ENCODE results near the gene RAB15. TPM values are rescaled to one million over a fixed set of nuclear protein-coding genes. Genes with fewer than 3 reads are reported as not detected.

Gene RAB15
- total and polyA plus RNA-seq, 9 of the 15 experiments (the other 6 are each of a cell fraction or from before 2014, with no cell fraction given): 0.09 to 0.30 (median 0.16) TPM; not detected in 2

DNA sequence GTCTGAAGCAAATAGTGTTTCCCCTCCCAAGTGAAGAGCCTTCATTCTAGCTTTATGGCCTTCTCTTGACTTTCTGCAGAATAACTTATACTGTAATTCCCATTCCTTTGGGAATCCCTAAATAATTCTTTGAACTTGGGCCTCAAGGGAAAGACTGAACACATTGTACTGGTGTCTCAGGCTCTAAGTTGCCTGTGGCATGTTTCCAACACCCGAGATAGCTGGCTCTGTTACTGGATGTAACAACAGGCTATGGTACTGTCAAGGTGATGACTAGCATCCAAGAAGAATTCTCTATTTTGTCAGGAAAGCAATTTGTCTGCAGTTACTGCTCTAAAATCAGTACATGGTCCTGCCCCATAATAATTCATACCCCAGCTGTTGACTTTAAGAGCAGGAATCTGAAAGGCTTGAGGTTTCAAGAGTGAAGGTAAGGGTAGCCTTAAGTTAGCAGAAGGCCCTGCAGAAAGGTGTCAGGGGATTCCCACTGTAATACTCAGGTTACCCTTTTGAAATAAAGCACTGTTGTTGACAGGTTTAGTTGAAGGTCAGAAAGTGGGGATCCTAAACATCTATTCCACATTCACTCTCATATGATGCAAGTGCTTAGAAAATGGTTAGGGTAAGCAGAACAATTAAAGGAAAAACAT lies 34.8 kb downstream of the RAB15 start:
- Histone ChIP-seq H3K9ac (ENCODE audit: insufficient read depth in 1 of 2, low read depth in 2 of 2, low read length in 2 of 2) (no peak overlapping the region), H3K4me2 (ENCODE audit: insufficient read depth, low read length) (no peak overlapping the region), H3K79me2 (ENCODE audit: control insufficient read depth, insufficient read depth, low read length) (no peaks in the 10 kb centered on the region), H3K4me1 (replicated peaks in 1 of 2; ENCODE audit: control insufficient read depth in 2 of 2, insufficient read depth in 2 of 2, low read length in 2 of 2) (no peaks in the 10 kb centered on the region), H3K27me3 (ENCODE audit: control insufficient read depth in 2 of 2, insufficient read depth in 2 of 2, low read length in 2 of 2) (no peaks in the 10 kb centered on the region), H3K27ac (ENCODE audit: extremely low read depth, low read depth, low read length) (no peak overlapping the region), H3K4me3 (no peak overlapping the region), H3K36me3 (ENCODE audit: control insufficient read depth, insufficient read depth, low read length) (peaks cover 14% of the 10 kb centered on the region; the same call in 2 of the 3 replicates), H3K9me1 (ENCODE audit: control insufficient read depth, insufficient read depth, low read length) (no peaks in the 10 kb centered on the region), H3K9me3 (replicated peaks; ENCODE audit: control insufficient read depth, insufficient read depth, low read depth, low read length) (no peaks in the 10 kb centered on the region), H4K20me1 (replicated peaks; ENCODE audit: control insufficient read depth, insufficient read depth, low read length) (no peaks in the 10 kb centered on the region), H2AFZ (ENCODE audit: low read depth, low read length) (no peak overlapping the region)
- WGBS (ENCODE audit: insufficient coverage, low coverage, missing lambda C conversion rate): 15% methylated on average over 1 of the region's 1 CpG
- TF ChIP-seq ELF1 (tag; IDR thresholded peaks at IDR 0.05): no peak
- CTCF ChIA-PET (ENCODE audit: low intra/inter-chr PET ratio): no interaction called here
- intact Hi-C loops (cut with micrococcal nuclease): no loop called here
- no peak for FAIRE-seq
- POLR2A ChIA-PET: interaction anchor here (0.7 to 2.4 kb wide), 5 partner anchors 10 to 102 kb away, joined by 3 to 6 read pairs (median 4); no protein-coding TSS in a partner anchor
- DNase-seq (ENCODE audit: extremely low read depth in 1 of 4, low spot score in 3 of 4): no peak
- ATAC-seq: no peak
- BruUV-seq (replicated peaks): no TSS peak
- in situ Hi-C loops (cut with MboI): no loop called here

DNA sequence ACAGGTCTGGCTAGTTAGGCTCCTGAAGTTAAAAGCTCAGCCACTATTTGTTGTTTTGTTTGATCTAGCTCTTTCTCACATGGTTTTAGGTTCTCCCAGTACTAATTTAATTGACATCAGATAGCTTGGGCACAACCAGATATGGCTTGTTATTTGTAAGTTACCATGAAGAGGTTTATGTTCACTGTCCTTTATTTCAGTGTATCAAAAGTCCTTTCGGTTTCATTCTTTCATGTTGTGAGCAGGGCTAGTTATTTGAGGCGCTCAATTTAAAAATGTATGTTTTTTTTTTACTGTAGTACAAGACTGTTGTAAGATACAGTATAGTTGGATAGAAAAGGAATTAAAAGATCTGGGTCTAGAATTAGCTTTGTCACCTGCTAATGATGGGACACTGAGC lies 36.6 kb downstream of the RAB15 start:
- no TSS peak for BruUV-seq (replicated peaks)
- no peak for DNase-seq (ENCODE audit: extremely low read depth in 1 of 4, low spot score in 3 of 4)
- FAIRE-seq: no peak
- Histone ChIP-seq H3K27me3 (ENCODE audit: control insufficient read depth in 2 of 2, insufficient read depth in 2 of 2, low read length in 2 of 2) (no peaks in the 10 kb centered on the region), H3K36me3 (ENCODE audit: control insufficient read depth, insufficient read depth, low read length) (peaks cover 27% of the 10 kb centered on the region; the same call in 2 of the 3 replicates), H3K4me2 (ENCODE audit: insufficient read depth, low read length) (no peak overlapping the region), H4K20me1 (replicated peaks; ENCODE audit: control insufficient read depth, insufficient read depth, low read length) (no peaks in the 10 kb centered on the region), H3K4me3 (no peak overlapping the region), H3K79me2 (ENCODE audit: control insufficient read depth, insufficient read depth, low read length) (no peaks in the 10 kb centered on the region), H3K9me1 (ENCODE audit: control insufficient read depth, insufficient read depth, low read length) (no peaks in the 10 kb centered on the region), H3K9me3 (replicated peaks; ENCODE audit: control insufficient read depth, insufficient read depth, low read depth, low read length) (no peaks in the 10 kb centered on the region), H3K27ac (ENCODE audit: extremely low read depth, low read depth, low read length) (no peak overlapping the region), H2AFZ (ENCODE audit: low read depth, low read length) (no peak overlapping the region), H3K9ac (ENCODE audit: insufficient read depth in 1 of 2, low read depth in 2 of 2, low read length in 2 of 2) (no peak overlapping the region), H3K4me1 (replicated peaks in 1 of 2; ENCODE audit: control insufficient read depth in 2 of 2, insufficient read depth in 2 of 2, low read length in 2 of 2) (no peaks in the 10 kb centered on the region)
- CTCF ChIA-PET (ENCODE audit: low intra/inter-chr PET ratio): no interaction called here
- no peak for ATAC-seq
- POLR2A ChIA-PET: interaction anchor here (1.0 to 2.4 kb wide), 2 partner anchors 10 to 12 kb away, joined by 6 read pairs; no protein-coding TSS in a partner anchor
- WGBS (ENCODE audit: insufficient coverage, low coverage, missing lambda C conversion rate): 82% methylated on average over 2 of the region's 2 CpGs
- TF ChIP-seq ZNF239 (CRISPR knock-in tag; IDR thresholded peaks at IDR 0.05) (no peak), ZKSCAN1 (IDR thresholded peaks at IDR 0.05; ENCODE audit: low read depth, low read length) (no peak), TBP (optimal IDR thresholded peaks at IDR 0.05; ENCODE audit: low read depth, low read length) (no peak), PPARD (CRISPR knock-in tag; IDR thresholded peaks at IDR 0.05) (no peak), MTF1 (CRISPR knock-in tag; IDR thresholded peaks at IDR 0.05; ENCODE audit: borderline replicate concordance) (no peak), ZC3H11A (IDR thresholded peaks at IDR 0.05; ENCODE audit: low read depth, low read length) (no peak), ZNF696 (CRISPR knock-in tag; conservative IDR thresholded peaks at IDR 0.05) (no peak), GTF2A2 (tag; IDR thresholded peaks at IDR 0.05) (no peak), LARP7 (IDR thresholded peaks at IDR 0.05) (no peak)
- TF ChIP-seq, protein P1, sequence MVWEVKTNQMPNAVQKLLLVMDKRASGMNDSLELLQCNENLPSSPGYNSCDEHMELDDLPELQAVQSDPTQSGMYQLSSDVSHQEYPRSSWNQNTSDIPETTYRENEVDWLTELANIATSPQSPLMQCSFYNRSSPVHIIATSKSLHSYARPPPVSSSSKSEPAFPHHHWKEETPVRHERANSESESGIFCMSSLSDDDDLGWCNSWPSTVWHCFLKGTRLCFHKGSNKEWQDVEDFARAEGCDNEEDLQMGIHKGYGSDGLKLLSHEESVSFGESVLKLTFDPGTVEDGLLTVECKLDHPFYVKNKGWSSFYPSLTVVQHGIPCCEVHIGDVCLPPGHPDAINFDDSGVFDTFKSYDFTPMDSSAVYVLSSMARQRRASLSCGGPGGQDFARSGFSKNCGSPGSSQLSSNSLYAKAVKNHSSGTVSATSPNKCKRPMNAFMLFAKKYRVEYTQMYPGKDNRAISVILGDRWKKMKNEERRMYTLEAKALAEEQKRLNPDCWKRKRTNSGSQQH (CRISPR knock-in tag; IDR thresholded peaks at IDR 0.05): no peak
- intact Hi-C loops (cut with micrococcal nuclease) (no loop called here), in situ Hi-C loops (cut with MboI) (no loop called here)
